SK-N-SH (cell line): ENCODE results near the gene PPHLN1. TPM values are rescaled to one million over a fixed set of nuclear protein-coding genes. Genes with fewer than 3 reads are reported as not detected.

Source experiments
- CTCF ChIA-PET: fragments of 300-600, 350-600 bp; formaldehyde crosslinking; extraction: SDS; loops from one replicate; lab custom pipeline; 2021; lab: Yijun Ruan, JAX
- POLR2A ChIA-PET: fragments of 350-600 bp; sonication (Branson Sonifier 250); formaldehyde crosslinking; extraction: SDS; loops from one replicate; lab custom pipeline; 2020; ENCODE audit warnings: antibody characterized with exemption, inconsistent platforms; lab: Yijun Ruan, JAX
- DNase-seq: peaks from one replicate; pipeline ENCODE4 v3.0.0; 2012
- H2AFZ ChIP-seq: fragments of 200-600 bp; sonication (generic); 2 replicates; pipeline ENCODE4 v1.8.1; 2016; ENCODE audit warnings: antibody characterized with exemption, mild to moderate bottlenecking, low read depth
- H3F3A ChIP-seq: fragments of 200-600 bp; sonication (generic); replicated peaks from 2 replicates; pipeline ENCODE3; 2016; ENCODE audit warnings: antibody characterized with exemption, mild to moderate bottlenecking; ENCODE audit not compliant: insufficient read depth
- H3K27ac ChIP-seq, 2 experiments: fragments of 200-500 bp in 1 of 2; fragments of 200-600 bp in 1 of 2; sonication (Bioruptor generic) in 1 of 2; sonication (generic), shearing (Covaris generic) in 1 of 2; 2 replicates each; pipeline versions ENCODE4 v1.5.1 to v1.6.1; 2014 to 2016; ENCODE audit warnings: low read depth in 2 of 2, inconsistent platforms in 1 of 2, low read length in 1 of 2, mild to moderate bottlenecking in 1 of 2, mixed read lengths in 1 of 2
- H3K27me3 ChIP-seq: fragments of 200-600 bp; sonication (generic), shearing (Covaris generic); 2 replicates; pipeline ENCODE4 v1.6.1; 2016; ENCODE audit warnings: mixed run types; ENCODE audit not compliant: insufficient read depth
- H3K36me3 ChIP-seq, 2 experiments: fragments of 200-500 bp in 1 of 2; fragments of 200-600 bp in 1 of 2; sonication (Bioruptor generic) in 1 of 2; sonication (generic) in 1 of 2; replicated peaks in 1 of 2; 2 replicates each; pipeline versions ENCODE3 to v1.5.1; 2014 to 2016; ENCODE audit warnings: low read length in 1 of 2, mild to moderate bottlenecking in 1 of 2; ENCODE audit not compliant: insufficient read depth in 2 of 2, control insufficient read depth in 1 of 2
- H3K4me1 ChIP-seq, 2 experiments: fragments of 200-500 bp in 1 of 2; fragments of 200-600 bp in 1 of 2; sonication (Bioruptor generic) in 1 of 2; sonication (generic), shearing (Covaris generic) in 1 of 2; 2 replicates each; pipeline versions ENCODE4 v1.5.1 to v1.6.1; 2014 to 2016; ENCODE audit warnings: low read depth in 1 of 2, low read length in 1 of 2, mixed run types in 1 of 2; ENCODE audit not compliant: insufficient read depth in 2 of 2, control insufficient read depth in 1 of 2
- H3K4me2 ChIP-seq: fragments of 200-600 bp; sonication (generic), shearing (Covaris generic); 2 replicates; pipeline ENCODE4 v1.6.1; 2017; ENCODE audit warnings: mixed run types
- H3K4me3 ChIP-seq, 2 experiments: fragments of 200-500 bp in 1 of 2; fragments of 200-600 bp in 1 of 2; sonication (Bioruptor generic) in 1 of 2; sonication (generic), shearing (Covaris generic) in 1 of 2; 2 replicates each; pipeline versions ENCODE4 v1.5.1 to v1.8.1; 2014 to 2016; ENCODE audit warnings: low read depth in 2 of 2, inconsistent platforms in 1 of 2, low read length in 1 of 2, mild to moderate bottlenecking in 1 of 2, mixed read lengths in 1 of 2, moderate library complexity in 1 of 2
- H3K79me2 ChIP-seq: fragments of 200-600 bp; sonication (generic); 2 replicates; pipeline ENCODE4 v1.8.1; 2017; ENCODE audit warnings: mild to moderate bottlenecking; ENCODE audit not compliant: insufficient read depth
- H3K9ac ChIP-seq: fragments of 200-600 bp; sonication (generic); 2 replicates; pipeline ENCODE4 v1.6.1; 2017; ENCODE audit warnings: mixed run types
- H3K9me2 ChIP-seq: fragments of 200-600 bp; sonication (generic); 2 replicates; pipeline ENCODE4 v1.6.1; 2017; ENCODE audit warnings: mixed run types
- H3K9me3 ChIP-seq: fragments of 200-600 bp; sonication (generic); 2 replicates; pipeline ENCODE4 v1.6.1; 2017; ENCODE audit warnings: mixed run types, mild to moderate bottlenecking, moderate library complexity
- H4K20me1 ChIP-seq: fragments of 200-600 bp; sonication (generic); 2 replicates; pipeline ENCODE4 v1.6.1; 2017; ENCODE audit warnings: mild to moderate bottlenecking, mixed run types; ENCODE audit not compliant: insufficient read depth
- CTCF ChIP-seq: fragments of 200-600 bp; sonication (generic); IDR thresholded peaks from 2 replicates; pipeline ENCODE4 v1.6.1; 2017; ENCODE audit warnings: antibody characterized with exemption, mild to moderate bottlenecking, moderate library complexity
- ELF1 ChIP-seq: IDR thresholded peaks from 2 replicates; pipeline ENCODE4 v1.4.0; 2012
- FOXJ3 ChIP-seq: sonication (generic); formaldehyde crosslinking; IDR thresholded peaks from 2 replicates; pipeline ENCODE4 v1.5.1; 2020; ENCODE audit warnings: mild to moderate bottlenecking, missing genetic modification reagents
- FOXM1 ChIP-seq: IDR thresholded peaks from 2 replicates; pipeline ENCODE4 v1.4.0; 2012; ENCODE audit warnings: low read depth, mild to moderate bottlenecking
- GATA2 ChIP-seq: sonication (generic); formaldehyde crosslinking; IDR thresholded peaks from 2 replicates; pipeline ENCODE4 v1.5.0; 2020; ENCODE audit warnings: mild to moderate bottlenecking, missing genetic modification reagents
- JUND ChIP-seq: IDR thresholded peaks from 2 replicates; pipeline ENCODE4 v1.4.0; 2012
- MEF2A ChIP-seq: IDR thresholded peaks from 2 replicates; pipeline ENCODE4 v1.4.0; 2012; ENCODE audit warnings: low read depth, borderline replicate concordance
- NRF1 ChIP-seq: IDR thresholded peaks from 2 replicates; pipeline ENCODE4 v1.6.1; 2012; ENCODE audit warnings: low read depth, mild to moderate bottlenecking, low read length
- PBX3 ChIP-seq: IDR thresholded peaks from 2 replicates; pipeline ENCODE4; 2012
- POLR2AphosphoS5 ChIP-seq: IDR thresholded peaks from 2 replicates; pipeline ENCODE4 v1.6.1; 2012; ENCODE audit warnings: low read depth, low read length
- RAD21 ChIP-seq: IDR thresholded peaks from 2 replicates; pipeline ENCODE4 v1.6.1; 2012; ENCODE audit warnings: mild to moderate bottlenecking, low read length
- SIN3A ChIP-seq: IDR thresholded peaks from 2 replicates; pipeline ENCODE4 v1.6.1; 2012; ENCODE audit warnings: low read depth, mild to moderate bottlenecking, low read length, moderate library complexity, borderline replicate concordance
- SMC3 ChIP-seq: IDR thresholded peaks from 2 replicates; pipeline ENCODE4 v1.6.1; 2012; ENCODE audit warnings: low read depth, low read length, improper control_type of control experiment
- TCF12 ChIP-seq: IDR thresholded peaks from 2 replicates; pipeline ENCODE4 v1.4.0; 2012
- TEAD4 ChIP-seq: IDR thresholded peaks from 2 replicates; pipeline ENCODE4 v1.4.0; 2012; ENCODE audit warnings: mild to moderate bottlenecking, borderline replicate concordance; ENCODE audit not compliant: insufficient read depth
- YY1 ChIP-seq: IDR thresholded peaks from 2 replicates; pipeline ENCODE4 v1.4.0; 2012; ENCODE audit warnings: low read depth, mild to moderate bottlenecking
- WGBS: methylation state at CpG from one replicate; pipeline ENCODE4 v1.1.6; 2017; ENCODE audit warnings: low lambda C conversion rate; 5-methylcytosine and 5-hydroxymethylcytosine counted together
- polyA plus RNA-seq, 3 experiments: library from polyadenylated mRNA; depleted of rRNA; stranded (reverse); fragments of >200 nt; gene quantifications; 2 replicates each; pipeline ENCODE4 v1.2.3, GENCODE V29; 2012
- TF ChIP-seq, protein P1 (sequence below): fragments of 150-350 bp; IDR thresholded peaks from 2 replicates; pipeline ENCODE4 v1.6.1; 2016; ENCODE audit warnings: mild to moderate bottlenecking, low read depth, low read length

Gene PPHLN1
- polyA plus RNA-seq, 1 of the 3 experiments (the other 2 are of a cell fraction): 55.4 TPM

GRCh38 chr12:42291680-42292079 lies 34.3 kb upstream of the PPHLN1 start:
- peak; percentile 38 for DNase-seq
- Histone ChIP-seq H3K4me2 (no peak overlapping the region), H3F3A (peaks cover 6% of the 10 kb centered on the region), H2AFZ (peak overlapping the region; percentile 51; the same call in 1 of the 2 replicates), H4K20me1 (no peaks in the 10 kb centered on the region), H3K27ac (peak overlapping the region in 1 of 2 experiments; percentile 27; a peak in 2 of 4 replicates), H3K9me2 (no peaks in the 10 kb centered on the region), H3K4me1 (no peaks in the 10 kb centered on the region), H3K9ac (no peak overlapping the region), H3K9me3 (no peaks in the 10 kb centered on the region), H3K4me3 (no peak overlapping the region)
- POLR2A ChIA-PET: interaction anchor here (0.6 kb wide), 1 partner anchor 19 kb away, joined by 3 read pairs; no protein-coding TSS in a partner anchor
- TF ChIP-seq YY1 (no peak), TCF12 (0 out of 2 replicates have a peak, but pooled peaks have one; percentile 13), SMC3 (no peak), FOXJ3 (no peak), SIN3A (no peak), RAD21 (no peak), GATA2 (CRISPR knock-in tag) (peak; percentile 57), PBX3 (peak; percentile 41; the same call in 1 of the 2 replicates), TEAD4 (no peak), JUND (peak; percentile 31), ELF1 (no peak)
- TF ChIP-seq, protein P1, sequence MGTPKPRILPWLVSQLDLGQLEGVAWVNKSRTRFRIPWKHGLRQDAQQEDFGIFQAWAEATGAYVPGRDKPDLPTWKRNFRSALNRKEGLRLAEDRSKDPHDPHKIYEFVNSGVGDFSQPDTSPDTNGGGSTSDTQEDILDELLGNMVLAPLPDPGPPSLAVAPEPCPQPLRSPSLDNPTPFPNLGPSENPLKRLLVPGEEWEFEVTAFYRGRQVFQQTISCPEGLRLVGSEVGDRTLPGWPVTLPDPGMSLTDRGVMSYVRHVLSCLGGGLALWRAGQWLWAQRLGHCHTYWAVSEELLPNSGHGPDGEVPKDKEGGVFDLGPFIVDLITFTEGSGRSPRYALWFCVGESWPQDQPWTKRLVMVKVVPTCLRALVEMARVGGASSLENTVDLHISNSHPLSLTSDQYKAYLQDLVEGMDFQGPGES: no peak
- TF ChIP-seq, all 33 proteins: peak for 4
- WGBS: 12% methylated on average over 2 of the region's 2 CpGs
- CTCF ChIA-PET: no interaction called here
- Histone ChIP-seq H3K79me2 (no peaks in the 10 kb centered on the region), H3K27me3 (no peaks in the 10 kb centered on the region), H3K36me3 (no peaks in the 10 kb centered on the region)

DNA sequence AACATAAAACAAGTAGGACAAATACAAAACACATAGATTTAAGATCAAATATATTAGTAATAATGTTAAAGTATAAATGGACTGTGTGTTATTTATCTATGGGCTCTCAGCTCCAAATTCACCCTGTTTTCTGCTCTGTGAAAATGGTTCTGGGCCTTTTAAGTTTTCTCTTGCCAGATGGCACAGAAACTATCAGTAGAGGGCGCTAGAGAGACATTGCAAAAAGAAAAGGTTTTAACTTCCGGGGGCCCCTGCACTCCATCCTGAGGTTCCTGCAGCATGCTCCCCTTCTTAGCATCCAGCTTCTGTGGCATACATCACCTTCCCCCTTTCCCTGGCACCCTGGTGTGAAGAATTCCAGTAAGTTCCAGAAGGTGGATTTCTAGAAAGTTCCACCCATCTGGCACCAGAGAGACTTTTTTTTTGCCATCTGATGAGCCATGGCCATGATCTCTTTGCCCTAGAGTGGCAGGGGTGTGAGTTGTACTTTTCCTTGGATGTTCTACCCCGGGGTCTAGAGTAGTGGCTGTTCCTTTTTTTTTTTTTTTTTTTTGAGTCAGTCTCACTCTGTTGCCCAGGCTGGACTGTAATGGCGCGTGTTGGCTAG lies 29.4 kb upstream of the PPHLN1 start:
- no peak overlapping the region for H3K4me3 ChIP-seq
- CTCF ChIA-PET: interaction anchor here (0.7 to 1.2 kb wide), 2 partner anchors 10 to 14 kb away, joined by 3 to 4 read pairs; no protein-coding TSS in a partner anchor
- H3K36me3 ChIP-seq: peaks cover 0 to 4% of the 10 kb centered on the region in 2 experiments
- no peak overlapping the region for H3K27ac ChIP-seq
- DNase-seq: no peak
- H3F3A ChIP-seq: peaks cover 14% of the 10 kb centered on the region
- no peak overlapping the region for H3K9ac ChIP-seq
- no peaks in the 10 kb centered on the region for H3K9me3 ChIP-seq
- H3K4me2 ChIP-seq: no peak overlapping the region
- H2AFZ ChIP-seq: no peak overlapping the region
- POLR2A ChIA-PET: interaction anchor here (0.6 kb wide), 1 partner anchor 27 kb away, joined by 3 read pairs; no protein-coding TSS in a partner anchor
- H4K20me1 ChIP-seq: no peaks in the 10 kb centered on the region
- no peaks in the 10 kb centered on the region for H3K4me1 ChIP-seq
- TF ChIP-seq FOXJ3: no peak
- no peak for TF ChIP-seq FOXM1
- TF ChIP-seq MEF2A: no peak
- no peak for TF ChIP-seq TEAD4
- no peak for TF ChIP-seq POLR2AphosphoS5
- no peak for TF ChIP-seq SMC3
- TF ChIP-seq NRF1: no peak
- TF ChIP-seq CTCF: peak; percentile 60
- no peaks in the 10 kb centered on the region for H3K9me2 ChIP-seq
- no peaks in the 10 kb centered on the region for H3K79me2 ChIP-seq
- 76% methylated on average over 5 of the region's 5 CpGs for WGBS
- H3K27me3 ChIP-seq: no peaks in the 10 kb centered on the region
